ENCODE measurements around the gene AOPEP.
A peak's percentile ranks its signal among the peaks of the same experiment; 100 is the strongest.
"Not testable (repeated sequence)": the region's sequence is repeated elsewhere in the genome, so short reads cannot be mapped to it uniquely, and the experiment has no call there.

Gene AOPEP

GRCh38 chr9:95003689-95004410, 277.4 kb downstream of the AOPEP start:
- DNase-seq (ENCODE audit: insufficient read length, low spot score) (peak; percentile 48), FAIRE-seq (no peak)

- no peak for FAIRE-seq
- DNase-seq (ENCODE audit: insufficient read length, low spot score): peak; percentile 57
Observed at GRCh38 chr9:95004411-95005277, 278.1 kb downstream of the AOPEP start.

- FAIRE-seq (no peak), DNase-seq (ENCODE audit: insufficient read length, low spot score) (no peak)
Observed at GRCh38 chr9:95005278-95006143, 279.0 kb downstream of the AOPEP start.

GRCh38 chr9:95007226-95007869, 280.8 kb downstream of the AOPEP start:
- no peak for FAIRE-seq
- no peak for DNase-seq (ENCODE audit: insufficient read length, low spot score)

- FAIRE-seq: no peak
- no peak for DNase-seq (ENCODE audit: insufficient read length, low spot score)
Observed at GRCh38 chr9:95008151-95008771, 281.8 kb downstream of the AOPEP start.

- DNase-seq (ENCODE audit: insufficient read length, low spot score) (no peak), FAIRE-seq (no peak)
Observed at GRCh38 chr9:95009459-95009858, 283.0 kb downstream of the AOPEP start.

- no peak for FAIRE-seq
- DNase-seq (ENCODE audit: insufficient read length, low spot score): no peak
Observed at GRCh38 chr9:95010431-95010838, 283.9 kb downstream of the AOPEP start.

GRCh38 chr9:95012035-95012708, 285.7 kb downstream of the AOPEP start:
- no peak for FAIRE-seq
- DNase-seq (ENCODE audit: insufficient read length, low spot score): no peak

GRCh38 chr9:95012902-95013301, 286.4 kb downstream of the AOPEP start:
- DNase-seq (ENCODE audit: insufficient read length, low spot score) (no peak), FAIRE-seq (no peak)

- FAIRE-seq (no peak), DNase-seq (ENCODE audit: insufficient read length, low spot score) (no peak)
Observed at GRCh38 chr9:95014917-95015316, 288.4 kb downstream of the AOPEP start.

GRCh38 chr9:95015569-95015968, 289.1 kb downstream of the AOPEP start:
- FAIRE-seq: no peak
- DNase-seq (ENCODE audit: insufficient read length, low spot score): no peak

- DNase-seq (ENCODE audit: insufficient read length, low spot score): no peak
Observed at GRCh38 chr9:95017062-95017461, 290.6 kb downstream of the AOPEP start.

GRCh38 chr9:95017661-95018060, 291.2 kb downstream of the AOPEP start:
- no peak for DNase-seq (ENCODE audit: insufficient read length, low spot score)
- no peak for FAIRE-seq

More at GRCh38 chr9:95017062-95017461, 290.6 kb downstream of the AOPEP start:
- FAIRE-seq: no peak

- FAIRE-seq (no peak), DNase-seq (ENCODE audit: insufficient read length, low spot score) (no peak)
Observed at GRCh38 chr9:95018099-95018936, 291.8 kb downstream of the AOPEP start.

- not testable (repeated sequence) for DNase-seq (ENCODE audit: insufficient read length, low spot score); FAIRE-seq
Observed at GRCh38 chr9:95020644-95021043, 294.1 kb downstream of the AOPEP start.

- FAIRE-seq (no peak), DNase-seq (ENCODE audit: insufficient read length, low spot score) (no peak)
Observed at GRCh38 chr9:95021166-95021886, 294.8 kb downstream of the AOPEP start.

- DNase-seq (ENCODE audit: insufficient read length, low spot score): no peak
- FAIRE-seq: no peak
Observed at GRCh38 chr9:95022657-95023056, 296.2 kb downstream of the AOPEP start.
